GM18870 (cell line): ENCODE results near the gene SKI.

Experiments used
- ATAC-seq: cut with Tn5 transposase; IDR thresholded peaks from one replicate; pipeline ENCODE4 v1.9.1; 2021; ENCODE audit warnings: moderate library complexity; ENCODE audit not compliant: unreplicated experiment

The SKI gene

GRCh38 chr1:2348346-2349325 is 120.5 kb downstream of the SKI start:
- no peak for ATAC-seq

GRCh38 chr1:2349806-2350205 is 121.7 kb downstream of the SKI start:
- no peak for ATAC-seq

- no peak for ATAC-seq
These were observed 122.4 kb downstream of the SKI start for GRCh38 chr1:2350501-2350900.

- ATAC-seq: no peak
These were observed 123.0 kb downstream of the SKI start for GRCh38 chr1:2350911-2351655.

- ATAC-seq: no peak
These were observed 123.6 kb downstream of the SKI start for GRCh38 chr1:2351723-2352122.

GRCh38 chr1:2352341-2352896 is 124.3 kb downstream of the SKI start:
- ATAC-seq: no peak

- no peak for ATAC-seq
These were observed 124.9 kb downstream of the SKI start for GRCh38 chr1:2352897-2353550.

GRCh38 chr1:2353551-2354438 is 125.7 kb downstream of the SKI start:
- no peak for ATAC-seq

GRCh38 chr1:2354511-2355372 is 126.6 kb downstream of the SKI start:
- no peak for ATAC-seq

- no peak for ATAC-seq
These were observed 127.5 kb downstream of the SKI start for GRCh38 chr1:2355373-2356261.

GRCh38 chr1:2356401-2356800 is 128.3 kb downstream of the SKI start:
- ATAC-seq: no peak

- no peak for ATAC-seq
These were observed 129.1 kb downstream of the SKI start for GRCh38 chr1:2356911-2357845.

GRCh38 chr1:2358072-2358471 is 130.0 kb downstream of the SKI start:
- ATAC-seq: no peak

GRCh38 chr1:2358651-2359640 is 130.8 kb downstream of the SKI start:
- no peak for ATAC-seq
